Endothelial cell of umbilical vein (primary cell): ENCODE results near the gene PRRC1. TPM values are rescaled to one million over a fixed set of nuclear protein-coding genes. Genes with fewer than 3 reads are reported as not detected.

ENCODE experiments used
- BruUV-seq: library from RNA; stranded (reverse); fragments of 400-500 nt; replicated peaks from 2 replicates; lab custom pipeline; 2021; lab: Mats Ljungman, UMichigan
- CTCF ChIA-PET: fragments of 300-600, 350-600 bp; sonication (Branson Sonifier 250); formaldehyde crosslinking; loops from one replicate; lab custom pipeline; 2021; ENCODE audit warnings: antibody characterized with exemption, inconsistent platforms; lab: Charles Lee
- POLR2A ChIA-PET: fragments of 300-600, 350-600 bp; sonication (Branson Sonifier 250); formaldehyde crosslinking; loops from one replicate; lab custom pipeline; 2021; ENCODE audit warnings: antibody characterized with exemption, inconsistent platforms; lab: Charles Lee
- DNase-seq: peaks from one replicate; pipeline ENCODE4 v3.0.0-alpha.2; 2011; ENCODE audit warnings: low read depth, low spot score
- FAIRE-seq: peaks from 2 replicates; lab custom pipeline; 2011; peaks lifted over from hg19 to GRCh38; lab: Jason Lieb, UNC
- H2AFZ ChIP-seq: 2 replicates; pipeline ENCODE4 v1.6.0; 2012; ENCODE audit warnings: low read depth, low read length, control low read depth, inconsistent platforms
- H3K27ac ChIP-seq: 2 replicates; pipeline ENCODE4 v1.5.1; 2011; ENCODE audit warnings: low read depth, mild to moderate bottlenecking, control low read depth, low read length, moderate library complexity; ENCODE audit not compliant: insufficient read depth
- H3K27me3 ChIP-seq, 2 experiments: 2 replicates each; pipeline versions ENCODE4 v1.6.0 to v1.6.1; 2011; ENCODE audit warnings: low read length in 2 of 2, mixed read lengths in 1 of 2; ENCODE audit not compliant: control insufficient read depth in 2 of 2, insufficient read depth in 2 of 2
- H3K36me3 ChIP-seq, 2 experiments: 2 replicates in 1 of 2; 3 replicates in 1 of 2; pipeline ENCODE4 v1.5.1; 2011; ENCODE audit warnings: low read length in 2 of 2, mild to moderate bottlenecking in 1 of 2, moderate library complexity in 1 of 2; ENCODE audit not compliant: control insufficient read depth in 2 of 2, insufficient read depth in 2 of 2; ENCODE audit errors: extremely low read depth in 1 of 2
- H3K4me1 ChIP-seq: 3 replicates; pipeline ENCODE4 v1.5.1; 2011; ENCODE audit warnings: mild to moderate bottlenecking, low read length; ENCODE audit not compliant: control insufficient read depth, insufficient read depth; ENCODE audit errors: extremely low read depth
- H3K4me2 ChIP-seq: 2 replicates; pipeline ENCODE4 v1.6.1; 2011; ENCODE audit warnings: low read length, control low read depth, mixed read lengths; ENCODE audit not compliant: insufficient read depth
- H3K4me3 ChIP-seq, 3 experiments: fragments of 200-600 bp in 1 of 3; sonication (generic), shearing (Covaris generic) in 1 of 3; replicated peaks in 1 of 3; 2 replicates each; pipeline ENCODE4 v1.5.1; 2011 to 2016; ENCODE audit warnings: control low read depth in 3 of 3, low read length in 3 of 3, mild to moderate bottlenecking in 2 of 3, inconsistent platforms in 1 of 3, low read depth in 1 of 3, moderate library complexity in 1 of 3; ENCODE audit not compliant: insufficient read depth in 1 of 3
- H3K79me2 ChIP-seq: 2 replicates; pipeline ENCODE4 v1.6.0; 2012; ENCODE audit warnings: low read length, inconsistent platforms; ENCODE audit not compliant: control insufficient read depth, insufficient read depth
- H3K9ac ChIP-seq: replicated peaks from 2 replicates; pipeline ENCODE3; 2011; ENCODE audit warnings: low read length, control low read depth; ENCODE audit not compliant: insufficient read depth; ENCODE audit errors: extremely low read depth
- H3K9me1 ChIP-seq: replicated peaks from 3 replicates; pipeline ENCODE4 v1.6.0; 2011; ENCODE audit warnings: mild to moderate bottlenecking, low read length; ENCODE audit not compliant: control insufficient read depth, insufficient read depth; ENCODE audit errors: extremely low read depth
- H3K9me3 ChIP-seq: replicated peaks from 2 replicates; pipeline ENCODE4 v1.5.1; 2012; ENCODE audit warnings: low read length, inconsistent platforms; ENCODE audit not compliant: control insufficient read depth, insufficient read depth
- H4K20me1 ChIP-seq: replicated peaks from 2 replicates; pipeline ENCODE3; 2011; ENCODE audit warnings: mild to moderate bottlenecking, low read length; ENCODE audit not compliant: control insufficient read depth, insufficient read depth; ENCODE audit errors: extremely low read depth
- EZH2 ChIP-seq: IDR thresholded peaks from 2 replicates; pipeline ENCODE4 v1.6.1; 2012; ENCODE audit warnings: borderline replicate concordance, low read depth, mild to moderate bottlenecking, moderate library complexity, low read length, inconsistent platforms; ENCODE audit not compliant: severe bottlenecking
- FOS ChIP-seq: IDR thresholded peaks from 2 replicates; pipeline ENCODE4 v1.6.1; 2011; ENCODE audit warnings: mild to moderate bottlenecking, low read length, moderate library complexity, borderline replicate concordance; ENCODE audit not compliant: insufficient read depth
- GATA2 ChIP-seq: IDR thresholded peaks from 2 replicates; pipeline ENCODE4 v1.7.0; 2011; ENCODE audit warnings: low read depth, mild to moderate bottlenecking, moderate library complexity, mixed read lengths, low read length; ENCODE audit not compliant: insufficient read length, insufficient read depth
- JUN ChIP-seq: IDR thresholded peaks from 2 replicates; pipeline ENCODE4 v1.6.1; 2011; ENCODE audit warnings: borderline replicate concordance, low read depth; ENCODE audit not compliant: insufficient read length, insufficient read depth
- MYC ChIP-seq: IDR thresholded peaks from one replicate; pipeline ENCODE4 v1.6.1; 2011; ENCODE audit warnings: mild to moderate bottlenecking, low read depth, low read length
- POLR2A ChIP-seq: IDR thresholded peaks from 2 replicates; pipeline ENCODE4 v1.6.1; 2012; ENCODE audit warnings: low read depth, mild to moderate bottlenecking, control low read depth, low read length
- POLR2AphosphoS5 ChIP-seq: IDR thresholded peaks from 2 replicates; pipeline ENCODE4 v1.6.1; 2012; ENCODE audit warnings: low read depth, mild to moderate bottlenecking, control low read depth, low read length, moderate library complexity; ENCODE audit not compliant: insufficient read depth
- dilution Hi-C: fragments of 300-500 bp; cut with MboI; formaldehyde crosslinking; loops from one replicate; pipeline ENCODE4 v1.15.0; 2019; ENCODE audit warnings: low sequenced_read_pairs; ENCODE audit not compliant: extremely low pct_ligation_motif_present
- intact Hi-C: fragments of 100-400 bp; cut with micrococcal nuclease; formaldehyde crosslinking; loops from one replicate; pipeline ENCODE4 v1.10.0; 2022
- polyA plus RNA-seq, 4 experiments: library from polyadenylated mRNA; depleted of rRNA in 3 of 4; stranded (reverse) in 3 of 4; unstranded in 1 of 4; fragments of >200 nt; gene quantifications; 2 replicates each; pipeline versions ENCODE4 v1.2.1 to v1.2.3, GENCODE V29; 2011 to 2012; ENCODE audit warnings: missing spikeins in 1 of 4
- total RNA-seq: library from RNA; stranded (reverse); gene quantifications from 2 replicates; pipeline ENCODE4 v1.2.3, GENCODE V29; 2021
- TF ChIP-seq, protein P1 (sequence below): IDR thresholded peaks from 2 replicates; pipeline ENCODE4 v1.6.1; 2011; ENCODE audit not compliant: insufficient read depth, insufficient read length
- TF ChIP-seq, protein P2 (sequence below), 2 donors: IDR thresholded peaks; 1 replicate in 1 of 2; 2 replicates in 1 of 2; pipeline ENCODE4 v1.5.1; 2011; ENCODE audit warnings: low read length in 2 of 2, mild to moderate bottlenecking in 2 of 2, moderate library complexity in 2 of 2, control low read depth in 1 of 2, inconsistent platforms in 1 of 2, low read depth in 1 of 2; ENCODE audit not compliant: insufficient read depth in 1 of 2; ENCODE audit errors: extremely low read depth in 1 of 2

The PRRC1 gene
- total and polyA plus RNA-seq, 2 donors (not counting 3 experiments of a cell fraction or from before 2014, with no cell fraction given) = 64.4 to 77.6 TPM

DNA sequence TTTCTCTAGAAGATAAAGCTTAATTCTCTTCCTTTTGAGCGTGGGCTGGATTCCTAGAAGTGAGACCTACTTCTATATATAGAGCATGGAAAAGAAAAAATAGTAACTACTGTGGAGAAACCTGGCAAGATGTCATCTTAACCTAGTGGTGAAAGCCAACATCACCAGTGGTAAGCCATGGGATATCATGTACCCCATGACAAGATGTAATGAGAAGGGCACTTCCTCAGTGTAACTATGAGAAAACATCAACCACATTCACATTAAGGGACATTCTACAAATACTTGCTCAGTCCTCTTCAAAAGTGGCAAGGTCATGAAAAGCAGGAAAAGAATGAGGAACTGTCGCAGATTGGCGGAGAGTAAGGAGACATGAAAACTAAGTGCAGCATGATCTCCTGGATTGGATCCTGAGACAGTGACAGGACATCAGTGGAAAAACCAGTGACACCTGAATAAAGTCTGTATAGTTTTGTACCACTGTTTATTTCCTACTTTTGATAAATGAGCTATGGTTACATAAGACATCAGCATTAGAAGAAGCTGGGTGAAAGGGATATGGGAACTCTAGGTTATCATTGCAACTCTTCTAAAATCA, 65.4 kb downstream of the PRRC1 start:
- dilution Hi-C loops (no loop called here), intact Hi-C loops (no loop called here)
- CTCF ChIA-PET = interaction anchor here (1.9 kb wide), 1 partner anchor 19 kb away, joined by 4 read pairs; no protein-coding TSS in a partner anchor
- Histone ChIP-seq H3K4me1 (peaks cover 1% of the 10 kb centered on the region), H3K27me3 (peaks cover 0 to 3% of the 10 kb centered on the region in 2 experiments), H3K9ac (no peak overlapping the region), H3K9me3 (no peaks in the 10 kb centered on the region), H3K36me3 (no peaks in the 10 kb centered on the region), H3K4me2 (no peak overlapping the region), H3K4me3 (no peak overlapping the region), H4K20me1 (no peaks in the 10 kb centered on the region), H2AFZ (no peak overlapping the region), H3K79me2 (no peaks in the 10 kb centered on the region), H3K27ac (no peak overlapping the region), H3K9me1 (no peaks in the 10 kb centered on the region)
- no TSS peak for BruUV-seq
- no peak for TF ChIP-seq JUN
- TF ChIP-seq EZH2 = no peak
- TF ChIP-seq, protein P1, sequence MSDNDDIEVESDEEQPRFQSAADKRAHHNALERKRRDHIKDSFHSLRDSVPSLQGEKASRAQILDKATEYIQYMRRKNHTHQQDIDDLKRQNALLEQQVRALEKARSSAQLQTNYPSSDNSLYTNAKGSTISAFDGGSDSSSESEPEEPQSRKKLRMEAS = no peak
- TF ChIP-seq POLR2A = no peak
- no peak for TF ChIP-seq POLR2AphosphoS5
- TF ChIP-seq, protein P2, sequence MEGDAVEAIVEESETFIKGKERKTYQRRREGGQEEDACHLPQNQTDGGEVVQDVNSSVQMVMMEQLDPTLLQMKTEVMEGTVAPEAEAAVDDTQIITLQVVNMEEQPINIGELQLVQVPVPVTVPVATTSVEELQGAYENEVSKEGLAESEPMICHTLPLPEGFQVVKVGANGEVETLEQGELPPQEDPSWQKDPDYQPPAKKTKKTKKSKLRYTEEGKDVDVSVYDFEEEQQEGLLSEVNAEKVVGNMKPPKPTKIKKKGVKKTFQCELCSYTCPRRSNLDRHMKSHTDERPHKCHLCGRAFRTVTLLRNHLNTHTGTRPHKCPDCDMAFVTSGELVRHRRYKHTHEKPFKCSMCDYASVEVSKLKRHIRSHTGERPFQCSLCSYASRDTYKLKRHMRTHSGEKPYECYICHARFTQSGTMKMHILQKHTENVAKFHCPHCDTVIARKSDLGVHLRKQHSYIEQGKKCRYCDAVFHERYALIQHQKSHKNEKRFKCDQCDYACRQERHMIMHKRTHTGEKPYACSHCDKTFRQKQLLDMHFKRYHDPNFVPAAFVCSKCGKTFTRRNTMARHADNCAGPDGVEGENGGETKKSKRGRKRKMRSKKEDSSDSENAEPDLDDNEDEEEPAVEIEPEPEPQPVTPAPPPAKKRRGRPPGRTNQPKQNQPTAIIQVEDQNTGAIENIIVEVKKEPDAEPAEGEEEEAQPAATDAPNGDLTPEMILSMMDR (IDR thresholded peaks at IDR 0.05; ENCODE audit: extremely low read depth in 1 of 2, insufficient read depth in 1 of 2, low read depth in 1 of 2, low read length in 2 of 2) = no peak
- TF ChIP-seq FOS = no peak
- no peak for TF ChIP-seq MYC
- no peak for TF ChIP-seq GATA2
- FAIRE-seq = no peak
- no peak for DNase-seq
- POLR2A ChIA-PET = no interaction called here
